ENCODE data around the gene CRNN.

CRNN gene

GRCh38 chr1:152413909-152414308, at the start of gene CRNN:
TSS of gene CRNN (minus strand) at chr1:152414263. CDS start at chr1:152412233, 2,030 bp downstream.
- H3K4me3 ChIP-seq (ENCODE audit: low read depth, low read length), result no peak within 1 kb of the TSS

GRCh38 chr1:152462636-152463035, 48.6 kb upstream of the CRNN start:
- H3K4me3 ChIP-seq (ENCODE audit: low read depth, low read length), result no peak overlapping the region

- no peak overlapping the region for H3K4me3 ChIP-seq (ENCODE audit: low read depth, low read length)
These were observed 47.5 kb upstream of the CRNN start for GRCh38 chr1:152461544-152461943.

- H3K4me3 ChIP-seq (ENCODE audit: low read depth, low read length), result no peak overlapping the region
These were observed 46.5 kb upstream of the CRNN start for GRCh38 chr1:152460529-152460899.

- no peak overlapping the region for H3K4me3 ChIP-seq (ENCODE audit: low read depth, low read length)
These were observed 45.8 kb upstream of the CRNN start for GRCh38 chr1:152459596-152460528.

GRCh38 chr1:152458384-152459185, 44.5 kb upstream of the CRNN start:
- H3K4me3 ChIP-seq (ENCODE audit: low read depth, low read length), result no peak overlapping the region

- no peak overlapping the region for H3K4me3 ChIP-seq (ENCODE audit: low read depth, low read length)
These were observed 43.5 kb upstream of the CRNN start for GRCh38 chr1:152457561-152457960.

GRCh38 chr1:152457071-152457470, 43.0 kb upstream of the CRNN start:
- H3K4me3 ChIP-seq (ENCODE audit: low read depth, low read length), result no peak overlapping the region

- H3K4me3 ChIP-seq (ENCODE audit: low read depth, low read length), result no peak overlapping the region
These were observed 37.2 kb upstream of the CRNN start for GRCh38 chr1:152451254-152451653.

GRCh38 chr1:152449661-152450060, 35.6 kb upstream of the CRNN start:
- no peak overlapping the region for H3K4me3 ChIP-seq (ENCODE audit: low read depth, low read length)

GRCh38 chr1:152448496-152448895, 34.4 kb upstream of the CRNN start:
- H3K4me3 ChIP-seq (ENCODE audit: low read depth, low read length), result no peak overlapping the region

GRCh38 chr1:152448095-152448494, 34.0 kb upstream of the CRNN start:
- H3K4me3 ChIP-seq (ENCODE audit: low read depth, low read length), result no peak overlapping the region

- H3K4me3 ChIP-seq (ENCODE audit: low read depth, low read length), result no peak overlapping the region
These were observed 33.4 kb upstream of the CRNN start for GRCh38 chr1:152447484-152447883.

- H3K4me3 ChIP-seq (ENCODE audit: low read depth, low read length), result no peak overlapping the region
These were observed 30.0 kb upstream of the CRNN start for GRCh38 chr1:152444045-152444444.

GRCh38 chr1:152442765-152443164, 28.7 kb upstream of the CRNN start:
- no peak overlapping the region for H3K4me3 ChIP-seq (ENCODE audit: low read depth, low read length)

- no peak overlapping the region for H3K4me3 ChIP-seq (ENCODE audit: low read depth, low read length)
These were observed 28.2 kb upstream of the CRNN start for GRCh38 chr1:152442301-152442700.

- no peak overlapping the region for H3K4me3 ChIP-seq (ENCODE audit: low read depth, low read length)
These were observed 27.7 kb upstream of the CRNN start for GRCh38 chr1:152441756-152442155.

GRCh38 chr1:152440635-152441471, 26.8 kb upstream of the CRNN start:
- no peak overlapping the region for H3K4me3 ChIP-seq (ENCODE audit: low read depth, low read length)

- H3K4me3 ChIP-seq (ENCODE audit: low read depth, low read length), result no peak overlapping the region
These were observed 22.8 kb upstream of the CRNN start for GRCh38 chr1:152436593-152437496.

- H3K4me3 ChIP-seq (ENCODE audit: low read depth, low read length), result no peak overlapping the region
These were observed 13.4 kb upstream of the CRNN start for GRCh38 chr1:152427458-152427857.

Data from iPS-11a (cell line).